ENCODE data around the gene CYP3A5. TPM values are rescaled to one million over a fixed set of nuclear protein-coding genes. Genes with fewer than 3 reads are reported as not detected.

Gene CYP3A5
- total and polyA plus RNA-seq, 2 of the 8 experiments (the other 6 are each of a cell fraction or from before 2014, with no cell fraction given) = 0.06 TPM; not detected in 1

DNA sequence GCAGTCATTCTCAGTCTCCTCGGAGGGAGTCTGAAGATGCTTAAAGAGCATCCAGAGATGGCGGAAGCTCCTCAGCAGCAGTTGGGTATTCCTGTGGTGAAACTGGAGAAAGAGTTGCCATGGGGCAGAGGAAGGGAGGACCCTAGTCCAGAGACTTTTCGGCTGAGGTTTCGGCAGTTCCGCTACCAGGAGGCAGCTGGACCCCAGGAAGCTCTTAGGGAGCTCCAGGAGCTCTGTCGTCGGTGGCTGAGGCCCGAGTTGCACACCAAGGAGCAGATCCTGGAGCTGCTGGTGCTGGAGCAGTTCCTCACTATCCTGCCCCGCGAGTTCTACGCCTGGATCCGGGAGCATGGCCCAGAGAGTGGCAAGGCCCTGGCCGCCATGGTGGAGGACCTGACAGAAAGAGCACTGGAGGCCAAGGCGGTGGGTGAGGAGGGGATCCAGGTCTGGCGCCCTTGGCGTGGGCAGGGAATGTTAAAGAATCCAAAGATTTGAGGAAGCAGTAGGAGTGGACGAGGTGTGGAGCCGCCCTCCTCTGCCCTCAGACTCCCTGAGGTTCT is 60.1 kb downstream of the CYP3A5 start (continued):
- TF ChIP-seq KDM1A (IDR thresholded peaks at IDR 0.05; ENCODE audit: borderline replicate concordance, low read length) (no peak), CREB1 (IDR thresholded peaks at IDR 0.05) (no peak), SIN3A (conservative IDR thresholded peaks at IDR 0.05 in 1 of 2, IDR thresholded peaks at IDR 0.05 in 1 of 2; ENCODE audit: low read depth in 1 of 2, low read length in 2 of 2) (no peak), POLR2A (IDR thresholded peaks at IDR 0.05; ENCODE audit: control extremely low read depth in 1 of 2, low read depth in 2 of 2, low read length in 2 of 2) (no peak)
- TF ChIP-seq, protein P1, sequence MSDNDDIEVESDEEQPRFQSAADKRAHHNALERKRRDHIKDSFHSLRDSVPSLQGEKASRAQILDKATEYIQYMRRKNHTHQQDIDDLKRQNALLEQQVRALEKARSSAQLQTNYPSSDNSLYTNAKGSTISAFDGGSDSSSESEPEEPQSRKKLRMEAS (IDR thresholded peaks at IDR 0.05) = no peak

All from H1 (cell line).